H9 (cell line): ENCODE measurements around the gene SKAP1. TPM values are rescaled to one million over a fixed set of nuclear protein-coding genes. Genes with fewer than 3 reads are reported as not detected.

Experiments
- DNase-seq: peaks from one replicate; pipeline ENCODE4 v3.0.0-alpha.2; 2017
- H2AFZ ChIP-seq: one replicate; pipeline ENCODE4 v1.6.1; 2013; ENCODE audit warnings: mild to moderate bottlenecking, low read length, control low read depth, moderate library complexity
- H2AK5ac ChIP-seq: 2 replicates; pipeline ENCODE4 v1.6.1; 2013; ENCODE audit warnings: low read length, control low read depth, mixed read lengths; ENCODE audit not compliant: insufficient read length
- H2BK120ac ChIP-seq: one replicate; pipeline ENCODE4 v1.6.1; 2013; ENCODE audit warnings: low read depth, mild to moderate bottlenecking, low read length, control low read depth, inconsistent platforms; ENCODE audit not compliant: poor library complexity, severe bottlenecking
- H2BK12ac ChIP-seq: 2 replicates; pipeline ENCODE4 v1.6.1; 2013; ENCODE audit warnings: low read length, control low read depth, mixed read lengths, low read depth; ENCODE audit not compliant: insufficient read length
- H2BK15ac ChIP-seq: 2 replicates; pipeline ENCODE4 v1.6.1; 2013; ENCODE audit warnings: low read depth, low read length, control low read depth
- H2BK20ac ChIP-seq: one replicate; pipeline ENCODE4 v1.6.1; 2013; ENCODE audit warnings: low read depth, mild to moderate bottlenecking, low read length, control low read depth, inconsistent platforms; ENCODE audit not compliant: poor library complexity, severe bottlenecking
- H2BK5ac ChIP-seq: 2 replicates; pipeline ENCODE4 v1.6.1; 2013; ENCODE audit warnings: low read length, control low read depth, mixed read lengths; ENCODE audit not compliant: insufficient read length
- H3K14ac ChIP-seq: 2 replicates; pipeline ENCODE4 v1.6.1; 2013; ENCODE audit warnings: low read length, control low read depth; ENCODE audit not compliant: insufficient read depth
- H3K18ac ChIP-seq: 2 replicates; pipeline ENCODE4 v1.6.1; 2013; ENCODE audit warnings: low read depth, mild to moderate bottlenecking, mixed read lengths, low read length, control low read depth; ENCODE audit not compliant: insufficient read length
- H3K23ac ChIP-seq: 2 replicates; pipeline ENCODE4 v1.6.1; 2013; ENCODE audit warnings: low read length, control low read depth, mixed read lengths, low read depth; ENCODE audit not compliant: insufficient read length
- H3K23me2 ChIP-seq: 2 replicates; pipeline ENCODE4 v1.6.1; 2013; ENCODE audit warnings: low read depth, mild to moderate bottlenecking, mixed read lengths, low read length, control low read depth; ENCODE audit not compliant: insufficient read length, poor library complexity, severe bottlenecking
- H3K27ac ChIP-seq: 2 replicates; pipeline ENCODE4 v1.5.1; 2013; ENCODE audit warnings: low read length, control low read depth, mixed read lengths, low read depth; ENCODE audit not compliant: insufficient read length
- H3K27me3 ChIP-seq: 2 replicates; pipeline ENCODE4 v1.6.1; 2013; ENCODE audit warnings: low read length, control low read depth, inconsistent platforms; ENCODE audit not compliant: insufficient read depth
- H3K4ac ChIP-seq: 2 replicates; pipeline ENCODE4 v1.6.1; 2013; ENCODE audit warnings: low read depth, mild to moderate bottlenecking, control low read depth, inconsistent platforms, low read length, moderate library complexity
- H3K4me1 ChIP-seq: 2 replicates; pipeline ENCODE4 v1.6.1; 2013; ENCODE audit warnings: low read length, control low read depth, inconsistent platforms; ENCODE audit not compliant: insufficient read depth
- H3K4me2 ChIP-seq: 2 replicates; pipeline ENCODE4 v1.6.1; 2013; ENCODE audit warnings: low read length, control low read depth, mixed read lengths; ENCODE audit not compliant: insufficient read length, insufficient read depth
- H3K56ac ChIP-seq: 2 replicates; pipeline ENCODE4 v1.6.1; 2013; ENCODE audit warnings: low read depth, mild to moderate bottlenecking, mixed read lengths, low read length, control low read depth; ENCODE audit not compliant: insufficient read length
- H3K79me1 ChIP-seq: 2 replicates; pipeline ENCODE4 v1.6.1; 2013; ENCODE audit warnings: low read depth, mild to moderate bottlenecking, moderate library complexity, low read length, control low read depth, inconsistent platforms; ENCODE audit not compliant: insufficient read depth, poor library complexity, severe bottlenecking
- H3K79me2 ChIP-seq: 2 replicates; pipeline ENCODE4 v1.6.1; 2013; ENCODE audit warnings: low read length, control low read depth, inconsistent platforms; ENCODE audit not compliant: insufficient read depth
- H3K9ac ChIP-seq: 2 replicates; pipeline ENCODE4 v1.6.1; 2013; ENCODE audit warnings: low read length, control low read depth, mixed read lengths; ENCODE audit not compliant: insufficient read length; ENCODE audit errors: extremely low read depth
- H3K9me3 ChIP-seq: one replicate; pipeline ENCODE4 v1.6.1; 2013; ENCODE audit warnings: low read depth, low read length, inconsistent platforms; ENCODE audit not compliant: control insufficient read depth
- H3T11ph ChIP-seq: one replicate; pipeline ENCODE4 v1.6.1; 2013; ENCODE audit warnings: mild to moderate bottlenecking, low read length, control low read depth, inconsistent platforms
- H4K20me1 ChIP-seq: one replicate; pipeline ENCODE4 v1.6.1; 2013; ENCODE audit not compliant: control insufficient read depth, insufficient read length, insufficient read depth
- H4K5ac ChIP-seq: 2 replicates; pipeline ENCODE4 v1.6.1; 2013; ENCODE audit warnings: low read depth, mild to moderate bottlenecking, mixed read lengths, low read length, control low read depth; ENCODE audit not compliant: insufficient read length
- H4K8ac ChIP-seq: replicated peaks from 2 replicates; pipeline ENCODE4 v1.6.1; 2013; ENCODE audit warnings: low read length, control low read depth, mixed read lengths, low read depth; ENCODE audit not compliant: insufficient read length
- H4K91ac ChIP-seq: 2 replicates; pipeline ENCODE4 v1.6.1; 2013; ENCODE audit warnings: low read depth, mild to moderate bottlenecking, moderate library complexity, mixed read lengths, low read length, control low read depth; ENCODE audit not compliant: insufficient read length
- H3K27ac Mint-ChIP-seq, 3 experiments: 2 replicates in 2 of 3; 3 replicates in 1 of 3; pipeline ENCODE4 v1.8.0; 2020 to 2021; ENCODE audit warnings: mixed read lengths in 3 of 3, mild to moderate bottlenecking in 1 of 3, moderate library complexity in 1 of 3
- H3K27me3 Mint-ChIP-seq: 2 replicates; pipeline ENCODE4 v1.8.0; 2021; ENCODE audit warnings: low read depth, mild to moderate bottlenecking, moderate library complexity, mixed read lengths
- H3K36me3 Mint-ChIP-seq, 3 experiments: 2 replicates in 2 of 3; 3 replicates in 1 of 3; pipeline ENCODE4 v1.8.0; 2020 to 2021; ENCODE audit warnings: low read depth in 3 of 3, mixed read lengths in 3 of 3; ENCODE audit not compliant: insufficient read depth in 1 of 3
- H3K4me1 Mint-ChIP-seq, 2 experiments: 2 replicates each; pipeline ENCODE4 v1.8.0; 2020; ENCODE audit warnings: mixed read lengths in 2 of 2
- H3K4me3 Mint-ChIP-seq, 2 experiments: 2 replicates in 1 of 2; 3 replicates in 1 of 2; pipeline ENCODE4 v1.8.0; 2020 to 2021; ENCODE audit warnings: mild to moderate bottlenecking in 2 of 2, mixed read lengths in 2 of 2, moderate library complexity in 1 of 2
- H3K9me3 Mint-ChIP-seq, 2 experiments: 2 replicates in 1 of 2; 3 replicates in 1 of 2; pipeline ENCODE4 v1.8.0; 2020; ENCODE audit warnings: mild to moderate bottlenecking in 2 of 2, mixed read lengths in 2 of 2, moderate library complexity in 1 of 2
- CTCF ChIP-seq: fragments of 200-600 bp; sonication (generic); conservative IDR thresholded peaks from 3 replicates; pipeline ENCODE4 v1.8.0; 2021; ENCODE audit warnings: antibody characterized with exemption, mild to moderate bottlenecking
- WGBS: extraction: QIAGEN DNeasy Blood & Tissue Kit; methylation state at CpG from one replicate; pipeline ENCODE4 v1.1.7; 2013; ENCODE audit warnings: missing lambda C conversion rate, low lambda C conversion rate, mixed read lengths; ENCODE audit not compliant: insufficient read length; ENCODE audit errors: extremely low coverage; 5-methylcytosine and 5-hydroxymethylcytosine counted together
- total RNA-seq: library from RNA; stranded (reverse); gene quantifications from 2 replicates; pipeline ENCODE4 v1.2.1, GENCODE V29; 2021

SKAP1 gene
- total RNA-seq, 1 experiment from 2014 or later = not detected

GRCh38 chr17:48190871-48191270, 239.1 kb downstream of the SKAP1 start:
- no peak overlapping the region for H4K91ac ChIP-seq
- no peak for TF ChIP-seq CTCF
- no peak overlapping the region for H4K5ac ChIP-seq
- Mint-ChIP-seq H3K4me1 (peaks cover 39 to 51% of the 10 kb centered on the region in 2 experiments), H3K27ac (no peak overlapping the region), H3K36me3 (no peaks in the 10 kb centered on the region), H3K9me3 (no peaks in the 10 kb centered on the region), H3K4me3 (no peak overlapping the region; a peak in 1 of 5 replicates), H3K27me3 (peaks cover 35% of the 10 kb centered on the region)
- H3K9ac ChIP-seq = no peak overlapping the region
- H4K8ac ChIP-seq = no peak overlapping the region
- H3K27ac ChIP-seq = no peak overlapping the region
- no peaks in the 10 kb centered on the region for H3K79me2 ChIP-seq
- H2BK15ac ChIP-seq = no peak overlapping the region
- no peak overlapping the region for H2BK20ac ChIP-seq
- no peaks in the 10 kb centered on the region for H3K23me2 ChIP-seq
- no peaks in the 10 kb centered on the region for H3K27me3 ChIP-seq
- H2AK5ac ChIP-seq = no peak overlapping the region
- no peak overlapping the region for H3T11ph ChIP-seq
- H3K14ac ChIP-seq = no peak overlapping the region
- H2BK12ac ChIP-seq = no peak overlapping the region
- DNase-seq = no peak
- H3K4me2 ChIP-seq = no peak overlapping the region
- no peak overlapping the region for H2BK5ac ChIP-seq
- H3K4ac ChIP-seq = no peak overlapping the region
- H3K9me3 ChIP-seq = no peaks in the 10 kb centered on the region
- H2BK120ac ChIP-seq = no peak overlapping the region
- H3K56ac ChIP-seq = no peak overlapping the region
- no CpG with 5 or more reads among the region's 8 CpGs for WGBS
- no peaks in the 10 kb centered on the region for H4K20me1 ChIP-seq
- no peak overlapping the region for H3K23ac ChIP-seq
- no peaks in the 10 kb centered on the region for H3K79me1 ChIP-seq
- no peak overlapping the region for H3K18ac ChIP-seq
- no peak overlapping the region for H2AFZ ChIP-seq
- H3K4me1 ChIP-seq = peaks cover 7% of the 10 kb centered on the region; the same call in 1 of the 2 replicates
